H1 (cell line): Measurements from ENCODE around the gene TMEM252. TPM values are rescaled to one million over a fixed set of nuclear protein-coding genes. Genes with fewer than 3 reads are reported as not detected.

Experiments used
- BACH1 ChIP-seq: IDR thresholded peaks from 2 replicates; pipeline ENCODE4 v1.6.1; 2012; ENCODE audit warnings: low read length, improper control_type of control experiment
- CEBPB ChIP-seq: IDR thresholded peaks from 2 replicates; pipeline ENCODE4 v1.6.1; 2012; ENCODE audit warnings: low read depth, low read length
- EP300 ChIP-seq, 2 experiments: IDR thresholded peaks; 1 replicate in 1 of 2; 2 replicates in 1 of 2; pipeline ENCODE4 v1.6.1; 2011 to 2012; ENCODE audit warnings: low read depth in 2 of 2, low read length in 2 of 2, mild to moderate bottlenecking in 2 of 2, borderline replicate concordance in 1 of 2, inconsistent platforms in 1 of 2, moderate library complexity in 1 of 2
- FOSL1 ChIP-seq: IDR thresholded peaks from 2 replicates; pipeline ENCODE4 v1.6.1; 2011; ENCODE audit warnings: mild to moderate bottlenecking, low read depth, low read length, moderate library complexity; ENCODE audit not compliant: insufficient read depth
- HDAC6 ChIP-seq: IDR thresholded peaks from one replicate; pipeline ENCODE4 v1.7.1; 2012; ENCODE audit warnings: low read depth, mild to moderate bottlenecking, inconsistent platforms, low read length, moderate library complexity
- PHF8 ChIP-seq: fragments of 200-600 bp; sonication (generic); conservative IDR thresholded peaks from 2 replicates; pipeline ENCODE4 v1.7.1; 2012; ENCODE audit warnings: low read depth, mild to moderate bottlenecking, inconsistent platforms, low read length, moderate library complexity
- SP4 ChIP-seq: IDR thresholded peaks from 2 replicates; pipeline ENCODE4 v1.6.1; 2012; ENCODE audit warnings: low read length, inconsistent platforms
- TAF1 ChIP-seq: IDR thresholded peaks from 2 replicates; pipeline ENCODE4 v1.6.1; 2011; ENCODE audit warnings: mild to moderate bottlenecking, low read depth, low read length
- TCF12 ChIP-seq: IDR thresholded peaks from 2 replicates; pipeline ENCODE4 v1.6.1; 2011; ENCODE audit warnings: low read depth, mild to moderate bottlenecking, low read length
- polyA plus RNA-seq, 7 experiments: library from polyadenylated mRNA; depleted of rRNA in 3 of 7; stranded (reverse) in 5 of 7; unstranded in 2 of 7; fragments of >200 nt in 5 of 7; fragments of 200-250 nt in 2 of 7; gene quantifications; 1 replicate in 5 of 7; 2 replicates in 1 of 7; 4 replicates in 1 of 7; pipeline versions ENCODE4 v1.2.1 to v1.2.3, GENCODE V29; 2011 to 2013; ENCODE audit warnings: missing spikeins in 2 of 7, mixed read lengths in 2 of 7
- total RNA-seq: library from RNA; stranded (reverse); fragmentation: NEBNext Ultra II Directional; extraction: Animal tissue kit (Norgen Biotek cat#: 25700); gene quantifications from 2 replicates; pipeline ENCODE4 v1.2.1, GENCODE V29; 2021

Gene TMEM252
- total and polyA plus RNA-seq, 2 of the 8 experiments (the other 6 are each of a cell fraction or from before 2014, with no cell fraction given) = not detected

GRCh38 chr9:68545033-68545705 lies 4.5 kb upstream of the TMEM252 start (continued):
- TF ChIP-seq FOSL1 (no peak), SP4 (no peak), TCF12 (no peak), CEBPB (no peak), PHF8 (no peak), HDAC6 (no peak), TAF1 (no peak), EP300 (IDR thresholded peaks at IDR 0.05; ENCODE audit: borderline replicate concordance in 1 of 2, low read depth in 2 of 2, low read length in 2 of 2) (no peak), BACH1 (no peak)
